GM03348 (cell line): ENCODE results near the gene CRBN.
A peak's percentile ranks its signal among the peaks of the same experiment; 100 is the strongest.

Experiments used
- DNase-seq: peaks from one replicate; pipeline ENCODE4 v3.0.0; 2012; ENCODE audit warnings: low spot score

Gene CRBN

GRCh38 chr3:3179407-3180094, at the start of gene CRBN:
Gene CRBN, minus strand, starts transcription at chr3:3179691. Its CDS starts 4 bp downstream, at chr3:3179687.
- DNase-seq, result peak; percentile 98

GRCh38 chr3:3227640-3228039, 48.1 kb upstream of the CRBN start:
- no peak for DNase-seq

- DNase-seq, result no peak
These were observed 42.0 kb upstream of the CRBN start for GRCh38 chr3:3221528-3221927.

- no peak for DNase-seq
These were observed 36.9 kb upstream of the CRBN start for GRCh38 chr3:3216401-3216800.

- no peak for DNase-seq
These were observed 33.4 kb upstream of the CRBN start for GRCh38 chr3:3212781-3213440.

GRCh38 chr3:3209714-3210113, 30.2 kb upstream of the CRBN start:
- DNase-seq, result no peak

GRCh38 chr3:3209057-3209456, 29.6 kb upstream of the CRBN start:
- DNase-seq, result no peak

- no peak for DNase-seq
These were observed 22.1 kb upstream of the CRBN start for GRCh38 chr3:3201611-3202010.

- DNase-seq, result peak; percentile 65
These were observed 21.2 kb upstream of the CRBN start for GRCh38 chr3:3200632-3201212.

GRCh38 chr3:3199306-3199705, 19.8 kb upstream of the CRBN start:
- no peak for DNase-seq

- peak; percentile 15 for DNase-seq
These were observed 16.8 kb upstream of the CRBN start for GRCh38 chr3:3196148-3196861.

GRCh38 chr3:3194861-3195260, 15.4 kb upstream of the CRBN start:
- DNase-seq, result no peak

GRCh38 chr3:3192286-3192675, 12.8 kb upstream of the CRBN start:
- DNase-seq, result no peak

- no peak for DNase-seq
These were observed 12.3 kb upstream of the CRBN start for GRCh38 chr3:3191675-3192285.

GRCh38 chr3:3189961-3190360, 10.5 kb upstream of the CRBN start:
- DNase-seq, result no peak

- no peak for DNase-seq
These were observed 9.7 kb upstream of the CRBN start for GRCh38 chr3:3189102-3189727.

GRCh38 chr3:3184876-3185275, 5.4 kb upstream of the CRBN start:
- no peak for DNase-seq

- DNase-seq, result no peak
These were observed 965 bp upstream of the CRBN start for GRCh38 chr3:3180456-3180855.

GRCh38 chr3:3178498-3179328, 778 bp downstream of the CRBN start:
- no peak for DNase-seq

GRCh38 chr3:3177861-3178497, 1.5 kb downstream of the CRBN start:
- peak; percentile 13 for DNase-seq

- no peak for DNase-seq
These were observed 6.9 kb downstream of the CRBN start for GRCh38 chr3:3172627-3173026.
